ENCODE measurements around the gene PLP1. TPM values are rescaled to one million over a fixed set of nuclear protein-coding genes. Genes with fewer than 3 reads are reported as not detected.

Gene PLP1, protein sequence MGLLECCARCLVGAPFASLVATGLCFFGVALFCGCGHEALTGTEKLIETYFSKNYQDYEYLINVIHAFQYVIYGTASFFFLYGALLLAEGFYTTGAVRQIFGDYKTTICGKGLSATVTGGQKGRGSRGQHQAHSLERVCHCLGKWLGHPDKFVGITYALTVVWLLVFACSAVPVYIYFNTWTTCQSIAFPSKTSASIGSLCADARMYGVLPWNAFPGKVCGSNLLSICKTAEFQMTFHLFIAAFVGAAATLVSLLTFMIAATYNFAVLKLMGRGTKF
- 0.12 TPM in 1 of 2 replicates, not detected in the other for total RNA-seq

DNA sequence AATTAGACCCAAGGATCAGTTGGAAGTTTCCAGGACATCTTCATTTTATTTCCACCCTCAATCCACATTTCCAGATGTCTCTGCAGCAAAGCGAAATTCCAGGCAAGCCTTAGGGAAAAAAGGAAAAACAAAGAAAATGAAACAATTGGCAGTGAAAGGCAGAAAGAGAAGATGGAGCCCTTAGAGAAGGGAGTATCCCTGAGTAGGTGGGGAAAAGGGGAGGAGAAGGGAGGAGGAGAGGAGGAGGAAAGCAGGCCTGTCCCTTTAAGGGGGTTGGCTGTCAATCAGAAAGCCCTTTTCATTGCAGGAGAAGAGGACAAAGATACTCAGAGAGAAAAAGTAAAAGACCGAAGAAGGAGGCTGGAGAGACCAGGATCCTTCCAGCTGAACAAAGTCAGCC is at the start of gene PLP1:
Gene PLP1, plus strand, starts transcription at position 295 of the 400 bp plus-strand sequence. CDS start 156 bp downstream, outside the sequence.

GRCh38 chrX:103831803-103832544 is 55.3 kb downstream of the PLP1 start, which contains the start of gene RAB9B:
RAB9B (minus strand) TSS chrX:103832257; CDS start chrX:103825784, 6,473 bp downstream.

Other genes starting within 250 kb of the PLP1 start
- 74.1 and 75.7 TPM in 2 replicates for gene TCEAL4, start 191.3 kb upstream of the PLP1 start, total RNA-seq
- 22.6 and 27.9 TPM in 2 replicates for gene TCEAL3, start 168.9 kb upstream of the PLP1 start, total RNA-seq
- gene TCEAL1, start 147.9 kb upstream of the PLP1 start, total RNA-seq = 32.8 and 36.5 TPM in 2 replicates
- 517 and 555 TPM in 2 replicates for gene MORF4L2, start 90.1 kb upstream of the PLP1 start, total RNA-seq
- gene TMEM31, start 65.9 kb upstream of the PLP1 start, total RNA-seq = not detected in 2 replicates
- 0.50 and 0.66 TPM in 2 replicates for gene RAB9B, start 55.4 kb downstream of the PLP1 start, total RNA-seq
- 1.6 and 1.8 TPM in 2 replicates for gene TMSB15B, start 185.8 kb downstream of the PLP1 start, total RNA-seq
- not detected in 2 replicates for gene H2BW1, start 236.9 kb downstream of the PLP1 start, total RNA-seq

Measured in aortic smooth muscle cell (primary cell).